NCI-H146 (cell line): ENCODE data around the gene DSCAM.
A peak's percentile ranks its signal among the peaks of the same experiment; 100 is the strongest.
"Not testable (repeated sequence)": the region's sequence is repeated elsewhere in the genome, so short reads cannot be mapped to it uniquely, and the experiment has no call there.

ENCODE experiments used
- DNase-seq: peaks from one replicate; lab custom pipeline; 2025; lab: John Stamatoyannopoulos, UW

Gene DSCAM

GRCh38 chr21:40320718-40321117, 526.2 kb downstream of the DSCAM start:
- not testable (repeated sequence) for DNase-seq

DNA sequence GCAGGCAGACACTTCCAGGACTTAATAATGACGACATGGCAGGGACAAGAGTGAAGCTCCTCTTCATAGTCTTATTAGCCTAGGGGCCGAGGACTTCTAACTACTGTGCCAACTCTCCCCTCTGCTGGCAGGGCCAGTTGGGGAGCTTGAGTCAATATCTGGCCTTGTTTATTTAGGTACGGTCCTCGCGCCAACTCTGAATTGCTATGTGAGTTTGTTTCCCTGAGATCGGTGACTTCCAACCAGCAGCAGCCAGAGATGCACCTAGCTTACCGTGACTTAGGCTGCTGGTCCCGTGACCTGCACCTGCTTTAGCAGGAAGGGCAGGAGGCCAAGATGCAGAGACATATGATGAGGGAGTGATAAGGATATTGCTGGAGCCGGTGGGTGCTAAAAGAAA, 528.6 kb downstream of the DSCAM start:
- no peak for DNase-seq

- DNase-seq, result no peak
Measured at GRCh38 chr21:40316104-40316503, 530.9 kb downstream of the DSCAM start.

- DNase-seq, result no peak
Measured at GRCh38 chr21:40315626-40316025, 531.3 kb downstream of the DSCAM start.

- no peak for DNase-seq
Measured at GRCh38 chr21:40313260-40313659, 533.7 kb downstream of the DSCAM start.

DNA sequence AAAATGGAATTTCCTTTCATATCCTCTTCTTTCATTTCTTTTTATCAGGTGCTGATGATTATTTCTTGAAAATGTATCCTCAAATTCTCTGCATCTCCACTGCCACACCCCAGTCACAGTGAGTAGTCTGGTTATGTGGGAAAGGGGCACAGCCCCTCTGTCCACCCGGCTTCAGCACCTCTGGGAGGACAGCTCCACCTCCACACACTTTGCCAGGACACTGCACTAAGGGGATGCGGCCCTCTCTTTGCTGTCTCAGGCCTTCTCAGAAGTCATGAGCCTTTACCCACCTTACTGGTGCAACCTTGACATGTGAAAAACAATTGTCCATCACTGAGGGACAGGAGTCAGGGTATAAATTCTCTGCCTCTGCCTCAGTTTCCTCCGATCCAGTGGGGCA, 546.7 kb downstream of the DSCAM start:
- DNase-seq, result no peak

DNA sequence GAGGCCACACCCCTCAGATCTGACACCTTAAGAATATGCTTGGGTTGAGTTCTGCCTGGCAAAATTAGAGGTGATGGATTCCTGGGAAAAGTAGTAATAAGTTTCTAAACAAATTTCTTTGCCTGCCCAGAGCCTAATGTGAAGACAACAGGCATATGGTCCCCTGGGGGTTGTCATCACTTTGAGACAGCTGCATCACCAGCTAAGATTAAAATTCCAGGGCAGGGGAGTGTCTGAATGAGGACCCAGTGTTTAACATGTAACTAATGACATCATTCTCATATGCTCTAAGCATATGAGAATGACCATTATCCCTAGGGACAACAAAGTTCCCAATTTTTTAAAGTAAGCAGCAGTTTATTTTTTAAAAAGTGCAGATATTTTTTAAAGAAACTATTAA, 547.5 kb downstream of the DSCAM start:
- no peak for DNase-seq

DNA sequence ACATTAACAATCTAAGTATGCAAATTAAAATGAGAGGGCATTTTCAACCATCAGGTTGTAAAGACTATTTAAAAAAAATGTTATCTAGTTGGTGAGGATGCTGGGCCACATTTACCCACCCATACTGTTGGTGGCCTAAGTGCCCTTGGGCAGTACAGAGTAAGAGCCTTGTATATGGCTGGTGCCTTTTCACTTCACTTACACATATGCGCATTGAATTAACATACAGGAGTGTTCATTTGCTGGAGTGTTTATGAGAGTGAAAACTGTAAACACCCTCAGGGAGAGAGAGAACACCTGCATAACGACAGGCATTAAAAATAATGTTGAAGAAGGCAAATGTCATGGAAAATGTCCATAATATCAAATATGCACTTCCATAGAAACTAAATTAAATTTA, 552.6 kb downstream of the DSCAM start:
- no peak for DNase-seq

- no peak for DNase-seq
Measured at GRCh38 chr21:40291560-40291959, 555.4 kb downstream of the DSCAM start.

GRCh38 chr21:40284409-40284808, 562.5 kb downstream of the DSCAM start:
- no peak for DNase-seq

DNA sequence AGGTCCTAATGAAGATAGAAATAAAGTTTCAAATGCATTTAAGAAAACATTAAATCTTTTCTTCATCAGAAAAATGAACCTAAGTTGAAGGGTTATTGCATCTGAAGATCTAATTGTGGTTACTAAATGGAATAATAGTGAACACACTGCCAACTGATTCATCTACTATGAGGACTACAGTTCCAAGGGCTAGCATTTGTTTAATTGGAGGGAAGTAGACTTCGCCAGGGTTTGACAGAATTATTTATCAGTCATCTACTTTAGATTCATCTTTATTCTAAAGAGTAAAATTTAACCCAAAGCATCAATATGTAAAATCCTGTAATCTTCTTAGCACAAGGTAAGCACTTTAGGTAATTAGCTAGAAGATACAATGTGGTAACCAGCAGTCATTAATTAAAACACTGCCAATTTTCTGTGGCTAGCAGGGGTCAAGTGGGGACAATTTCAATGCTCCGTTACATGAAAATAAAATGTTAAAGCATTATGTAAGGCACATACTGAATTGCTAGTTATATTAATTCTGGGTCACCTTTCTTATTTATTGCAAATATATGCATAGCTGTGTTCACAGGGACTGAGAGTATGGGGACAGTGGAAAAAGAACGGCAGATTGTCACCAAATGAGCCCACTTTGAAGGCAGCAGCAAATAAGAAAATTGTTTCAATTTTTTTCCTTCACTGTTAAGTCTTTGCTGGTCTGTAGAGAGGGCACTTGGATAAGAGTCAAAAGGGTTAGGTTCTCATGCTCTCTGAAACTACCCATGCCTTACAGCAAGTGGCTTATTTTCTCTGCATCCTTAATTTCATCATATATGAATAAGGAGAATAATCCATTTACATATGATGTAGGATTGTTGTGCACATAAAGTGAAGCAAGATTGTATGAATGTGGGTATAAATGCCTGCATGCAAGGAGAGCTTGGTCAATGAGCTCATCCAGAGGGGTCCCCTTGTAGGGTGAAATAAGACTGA, 563.8 kb downstream of the DSCAM start:
- no peak for DNase-seq

GRCh38 chr21:40278345-40278744, 568.6 kb downstream of the DSCAM start:
- DNase-seq, result no peak

DNA sequence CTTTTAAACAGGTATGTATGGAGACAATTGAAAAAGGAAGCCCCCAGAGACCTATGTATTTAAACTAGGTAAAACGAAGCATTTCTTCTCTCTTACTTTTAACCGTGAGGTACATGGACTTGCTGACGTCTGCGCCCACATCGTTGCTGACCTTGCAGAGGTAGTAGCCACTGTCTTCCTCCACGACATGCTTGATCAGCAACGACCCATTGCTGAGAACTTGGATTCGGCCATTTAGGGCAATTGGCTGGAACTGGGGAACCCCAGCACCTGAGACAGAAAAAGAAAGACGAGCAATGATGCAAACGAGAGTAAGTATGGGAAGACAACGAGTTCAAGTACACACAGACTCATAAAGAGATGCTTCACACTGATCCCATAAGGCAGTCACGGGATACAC, 571.0 kb downstream of the DSCAM start:
- DNase-seq, result no peak

DNA sequence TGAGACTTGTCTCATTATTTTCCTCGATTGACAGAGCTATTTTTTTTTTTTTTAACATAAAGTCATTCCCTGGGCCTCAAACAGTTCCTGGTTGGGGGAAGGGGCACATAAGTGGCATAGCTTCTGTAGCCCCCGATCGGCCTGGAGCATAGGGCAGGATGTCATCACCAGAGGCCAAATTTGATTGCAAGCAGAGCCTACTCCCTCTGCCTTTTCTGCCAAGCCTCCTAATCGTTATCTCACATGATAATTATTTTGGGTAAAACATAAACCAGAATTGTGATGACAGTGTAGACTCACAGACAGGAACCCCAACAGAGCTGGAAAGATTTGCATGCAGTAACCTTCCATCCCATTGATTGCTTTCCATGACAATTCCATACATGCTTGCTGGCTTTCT, 574.9 kb downstream of the DSCAM start:
- peak; percentile 30 for DNase-seq

GRCh38 chr21:40271164-40271563, 575.8 kb downstream of the DSCAM start:
- no peak for DNase-seq

GRCh38 chr21:40270047-40270446, 576.9 kb downstream of the DSCAM start:
- DNase-seq, result no peak

DNA sequence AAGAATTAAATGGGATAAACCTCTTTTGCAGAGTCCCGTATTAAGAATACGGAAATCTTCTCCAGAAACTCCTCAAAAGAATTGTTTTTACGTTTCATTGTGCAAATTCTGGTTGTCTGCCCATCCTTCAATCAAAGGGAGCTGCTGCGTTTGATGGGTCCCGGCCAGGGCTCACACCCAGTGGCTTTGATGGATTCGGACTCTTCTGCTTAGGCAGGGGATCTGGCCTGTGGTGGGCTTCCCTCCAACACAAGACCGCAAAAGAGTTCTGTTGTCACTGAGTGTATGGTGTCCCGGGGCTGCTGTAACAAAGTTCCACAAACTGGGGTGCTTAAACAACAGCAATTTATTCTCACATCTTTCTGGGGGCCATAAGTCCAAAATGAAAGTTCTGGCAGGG, 577.7 kb downstream of the DSCAM start:
- DNase-seq, result no peak

DNA sequence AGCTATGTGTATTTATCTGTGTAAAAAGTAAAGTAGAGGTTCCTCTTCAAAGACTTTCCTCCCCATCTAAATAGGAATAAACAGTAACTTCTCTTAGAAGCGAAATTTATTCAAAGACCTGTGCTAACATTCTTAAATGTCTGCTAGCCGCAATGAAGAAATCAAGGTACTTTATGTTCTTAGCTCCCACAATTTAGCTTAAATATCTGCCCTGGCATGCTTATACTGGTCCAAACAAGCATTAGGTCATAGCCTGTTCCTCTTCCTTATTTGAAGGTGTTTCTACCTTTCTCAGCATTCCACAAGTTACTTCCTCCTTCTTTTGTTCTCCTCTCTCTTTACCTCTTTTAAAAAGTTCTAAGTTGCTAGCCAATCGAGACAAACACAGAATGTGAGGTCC, 588.5 kb downstream of the DSCAM start:
- not testable (repeated sequence) for DNase-seq

DNA sequence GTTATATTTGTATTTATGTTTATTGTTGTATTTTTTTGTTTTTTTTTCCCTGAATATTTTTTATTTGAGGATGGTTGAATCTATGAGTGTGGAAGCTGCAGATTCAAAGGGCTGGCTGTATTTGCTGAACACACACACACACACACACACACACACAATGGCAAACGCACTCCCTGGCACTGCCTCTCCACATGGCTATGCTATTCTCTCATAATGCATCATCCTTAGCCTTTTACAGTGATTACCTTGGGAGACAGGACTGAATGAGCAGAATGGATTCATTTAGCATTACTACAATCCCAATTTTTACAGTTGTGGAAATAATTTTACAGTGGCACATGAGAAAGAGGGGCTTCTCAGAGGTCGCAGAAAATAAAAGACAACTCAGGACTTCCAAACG, 589.6 kb downstream of the DSCAM start:
- no peak for DNase-seq

DNA sequence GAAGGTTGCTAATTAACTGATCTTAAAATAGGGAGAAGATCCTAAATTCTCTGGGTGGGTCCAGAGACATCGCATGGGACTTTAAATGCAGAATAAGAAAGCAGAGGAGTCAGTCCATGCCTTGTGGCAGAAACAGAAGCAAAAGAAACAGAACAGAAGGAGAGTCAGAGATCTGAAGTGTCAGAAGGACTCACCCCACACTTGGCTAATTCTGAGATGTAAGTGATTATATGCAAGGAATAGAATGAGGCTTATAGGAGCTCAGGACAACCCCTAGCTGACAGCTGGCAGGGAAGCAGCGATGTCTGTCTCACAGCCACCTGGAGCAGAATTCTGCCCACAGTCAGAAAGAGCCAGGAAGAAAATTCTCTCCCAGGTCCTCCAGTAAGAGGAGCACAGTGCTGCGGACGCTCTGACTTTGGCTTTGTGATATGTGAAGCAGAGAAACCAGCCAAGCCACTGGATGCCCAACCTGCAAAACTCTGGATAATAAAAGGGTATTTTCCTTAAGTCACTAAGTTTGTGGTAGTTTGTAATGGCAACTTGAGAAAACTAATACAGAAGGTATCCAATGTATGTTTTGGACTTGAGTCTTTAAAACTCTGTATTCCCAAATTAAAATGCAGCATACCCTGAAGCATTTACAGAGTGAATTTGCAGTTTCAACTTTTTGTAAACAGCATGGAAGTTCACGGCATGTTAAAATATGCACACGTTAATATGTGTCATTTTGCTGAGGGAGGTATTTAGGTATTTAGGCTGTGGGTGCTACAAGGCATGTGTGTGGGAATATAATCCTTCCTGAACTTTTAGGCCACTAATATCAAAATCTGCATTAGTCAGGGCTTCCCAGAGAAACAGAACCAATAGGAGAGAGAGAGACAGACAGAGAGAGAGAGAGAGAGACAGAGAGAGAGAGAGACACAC, 591.2 kb downstream of the DSCAM start:
- no peak for DNase-seq

DNA sequence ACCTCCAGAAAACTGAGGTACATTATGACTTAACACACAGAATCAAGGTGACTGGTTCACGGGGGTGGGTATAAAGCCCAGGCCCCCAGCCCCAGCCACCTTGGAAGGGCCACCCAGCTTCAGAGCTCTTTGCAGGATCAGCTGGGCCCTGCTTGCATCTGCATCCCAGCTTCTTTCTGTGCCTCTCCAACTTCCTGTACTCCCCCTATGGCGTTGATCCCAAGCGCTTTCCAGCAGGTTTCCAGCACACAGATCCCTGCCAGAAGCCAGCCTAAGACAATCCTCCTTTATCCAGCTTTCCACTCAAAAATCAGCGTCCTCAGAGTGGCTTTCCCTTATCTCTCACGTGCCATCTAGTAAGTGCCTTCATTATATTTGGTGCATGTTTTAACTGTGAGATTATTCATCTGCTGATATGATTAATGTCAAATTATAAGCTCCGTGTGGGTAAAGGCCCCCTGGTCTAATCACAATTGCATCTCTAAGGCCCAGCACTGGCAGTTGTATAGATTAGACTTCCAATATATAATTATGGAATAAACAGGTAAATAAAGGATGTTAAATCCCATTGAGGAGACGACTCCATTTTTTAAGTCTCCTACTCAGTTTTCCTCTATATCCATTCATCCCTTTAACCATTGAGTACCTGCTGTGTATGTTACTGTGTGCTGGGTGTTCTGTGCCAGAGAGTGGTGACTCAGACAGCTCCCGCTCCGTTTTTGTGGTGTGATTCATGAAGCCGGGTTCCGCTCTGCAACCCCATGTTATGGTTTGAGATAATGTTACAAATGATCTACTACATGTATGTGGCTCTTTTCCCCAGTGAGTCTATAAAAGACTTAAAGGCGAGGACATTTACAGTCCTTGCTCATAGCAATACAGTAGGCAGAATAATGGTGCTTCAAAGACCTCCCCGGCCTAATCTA, 592.2 kb downstream of the DSCAM start:
- DNase-seq, result peak; percentile 31

DNA sequence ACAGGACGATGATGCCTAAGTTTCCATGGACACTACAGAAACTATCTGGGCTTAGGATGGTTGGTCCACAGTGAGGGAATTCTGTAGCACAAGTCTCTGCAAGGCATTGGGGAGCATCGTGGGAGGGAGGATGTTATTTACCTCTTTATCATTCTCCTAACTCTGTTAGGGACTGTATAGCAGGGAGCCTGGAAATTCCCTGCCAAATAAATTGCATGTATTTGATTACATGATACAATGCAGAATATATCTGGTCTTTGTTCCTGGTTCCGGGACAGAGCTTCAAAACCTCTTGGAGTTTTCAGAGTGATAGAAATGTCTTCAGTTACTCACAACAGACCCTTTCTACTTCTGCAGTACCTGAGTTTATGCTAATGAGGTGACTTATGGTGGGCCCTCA, 593.8 kb downstream of the DSCAM start:
- DNase-seq, result no peak
